NCI-H2196 (cell line): ENCODE data around the gene OR52L1.
A peak's percentile ranks its signal among the peaks of the same experiment; 100 is the strongest.
"Not testable (repeated sequence)": the region's sequence is repeated elsewhere in the genome, so short reads cannot be mapped to it uniquely, and the experiment has no call there.

Source experiments
- DNase-seq: peaks from one replicate; lab custom pipeline; 2025; ENCODE audit not compliant: unreplicated experiment; lab: John Stamatoyannopoulos, UW

Gene OR52L1

DNA sequence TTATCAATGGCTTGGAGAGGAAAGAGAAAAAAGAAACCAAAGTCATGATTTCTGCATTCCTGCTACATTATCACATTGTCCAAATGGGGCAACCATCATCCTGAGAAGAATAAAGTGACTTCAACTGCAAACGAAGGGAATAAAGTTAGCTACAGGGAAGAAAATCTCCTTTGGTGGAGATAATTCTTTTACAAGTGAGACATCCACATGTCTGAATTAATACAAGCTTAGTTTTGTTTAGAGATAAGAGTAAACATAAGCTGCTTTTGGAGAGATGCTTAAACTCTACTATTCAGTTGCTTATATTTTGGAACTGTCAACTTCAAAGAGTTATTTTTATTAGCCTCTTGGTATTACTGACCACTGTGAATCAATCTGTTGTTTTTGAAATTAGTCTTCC lies at the start of gene OR52L1:
Gene OR52L1 (minus strand): TSS at position 101 of the 400 bp plus-strand sequence. CDS start 55 bp downstream, at position 46.
- no peak for DNase-seq

DNA sequence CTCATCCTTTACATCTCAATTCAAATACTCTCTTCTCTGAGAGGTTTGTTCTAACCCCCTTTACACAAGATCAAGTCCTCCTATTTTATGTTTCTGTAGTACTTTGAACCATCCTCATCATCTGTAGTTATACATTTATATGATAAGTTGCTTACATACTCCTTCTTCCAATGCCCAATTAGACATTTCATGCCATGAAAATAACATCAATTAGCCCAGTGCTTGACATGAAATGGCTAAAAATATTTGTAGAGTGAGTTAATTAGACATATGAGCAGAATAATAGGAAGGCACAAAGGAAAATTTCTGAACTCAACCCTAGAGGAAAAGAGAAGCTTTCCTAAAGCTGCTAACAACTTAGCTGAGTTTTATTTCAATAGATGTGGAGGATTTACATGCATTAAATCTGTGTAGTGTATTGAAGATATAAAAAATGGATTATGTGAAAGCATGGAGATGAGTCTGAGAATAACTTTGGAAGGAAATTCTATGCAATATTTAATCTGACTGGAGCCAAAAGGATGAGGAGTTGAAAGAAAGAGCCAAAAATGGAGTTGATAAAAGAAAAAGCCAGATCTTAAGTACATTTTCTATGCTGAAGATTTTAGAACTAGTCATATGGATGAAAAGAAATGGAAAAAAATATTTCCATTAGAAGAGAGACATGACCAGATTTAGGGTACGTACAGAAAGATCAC lies 44.1 kb upstream of the OR52L1 start, which contains the start of gene OR56A1:
Gene OR56A1 (minus strand): TSS at position 51 of the 698 bp plus-strand sequence. CDS start 3,066 bp downstream, outside the sequence.
- DNase-seq = no peak

DNA sequence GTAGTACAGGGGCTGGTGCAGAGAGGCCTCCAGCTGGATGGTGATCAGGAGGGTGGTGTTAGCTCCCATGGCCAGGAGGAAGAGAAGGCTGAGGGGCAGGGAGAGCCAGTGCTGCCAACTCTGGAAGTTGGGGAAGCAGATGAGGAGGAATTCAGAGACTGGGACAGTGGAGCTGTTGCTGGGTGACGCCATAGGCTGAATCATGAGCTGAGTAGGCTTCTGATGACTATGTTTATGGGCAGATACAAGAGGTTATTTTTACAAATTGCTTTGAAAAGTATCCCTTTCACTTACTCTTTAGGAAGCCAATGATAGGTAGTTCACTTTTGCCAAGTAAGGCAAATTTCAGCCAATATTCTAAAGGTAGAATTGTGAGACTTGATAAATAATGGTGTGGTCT lies 40.7 kb upstream of the OR52L1 start:
- DNase-seq = no peak

DNA sequence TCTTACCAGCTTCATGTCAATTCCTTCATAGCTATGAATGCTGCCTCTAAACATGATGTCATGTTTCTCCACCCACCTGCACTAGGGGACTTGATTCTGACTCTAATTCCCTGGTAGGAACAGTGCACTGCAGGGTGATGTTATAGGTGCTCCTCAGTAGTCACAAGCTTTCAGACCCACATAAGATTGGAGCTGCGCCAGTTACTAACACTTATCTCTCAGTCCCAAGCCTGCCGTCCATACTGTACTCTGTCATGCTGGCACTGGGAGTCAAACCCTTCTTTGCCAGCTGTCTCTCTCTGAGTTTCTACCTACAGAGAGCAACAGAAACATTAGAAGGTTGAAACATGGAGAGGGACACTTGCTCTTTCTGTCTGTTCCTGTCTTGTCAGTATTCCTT lies 38.3 kb upstream of the OR52L1 start:
- no peak for DNase-seq

DNA sequence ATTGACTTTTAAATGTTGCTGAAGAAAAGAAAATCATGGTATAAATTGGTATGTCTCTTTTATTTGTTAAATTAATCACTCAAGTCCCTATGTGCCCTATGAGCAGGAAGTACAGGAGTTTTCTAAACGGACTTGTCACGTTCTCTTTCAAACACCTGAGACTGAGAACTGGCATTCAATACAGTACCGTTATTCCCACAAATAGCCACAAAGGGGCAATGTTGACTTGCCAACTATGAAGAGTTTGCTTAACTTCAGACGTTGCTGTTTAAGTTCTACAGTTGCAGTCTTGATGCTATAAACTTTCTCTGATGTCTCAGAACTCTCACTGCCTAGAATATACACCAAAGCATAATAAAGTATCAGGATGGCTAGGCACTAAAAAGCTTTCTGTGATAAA lies 36.2 kb upstream of the OR52L1 start:
- DNase-seq = peak; percentile 44

DNA sequence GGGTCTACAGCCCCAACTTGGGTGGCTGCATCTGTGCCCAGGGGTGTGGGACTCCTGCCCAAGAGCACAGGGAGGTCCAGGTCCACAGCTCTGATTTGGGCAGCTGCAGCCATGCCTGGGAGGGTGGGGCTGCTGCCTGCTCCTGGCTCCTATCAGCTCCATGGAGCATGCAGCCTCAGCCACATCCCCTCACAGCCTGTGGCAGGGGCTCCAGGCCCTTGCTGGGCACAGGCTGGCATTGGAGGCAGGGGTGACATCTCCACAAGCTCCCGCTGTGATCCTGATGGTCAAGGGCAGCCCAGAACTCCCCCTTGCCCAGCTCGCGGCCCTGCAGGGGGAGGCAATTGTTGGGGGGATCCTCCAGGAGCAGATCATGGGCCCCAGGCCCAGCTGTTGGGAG lies 26.3 kb upstream of the OR52L1 start:
- DNase-seq = no peak

DNA sequence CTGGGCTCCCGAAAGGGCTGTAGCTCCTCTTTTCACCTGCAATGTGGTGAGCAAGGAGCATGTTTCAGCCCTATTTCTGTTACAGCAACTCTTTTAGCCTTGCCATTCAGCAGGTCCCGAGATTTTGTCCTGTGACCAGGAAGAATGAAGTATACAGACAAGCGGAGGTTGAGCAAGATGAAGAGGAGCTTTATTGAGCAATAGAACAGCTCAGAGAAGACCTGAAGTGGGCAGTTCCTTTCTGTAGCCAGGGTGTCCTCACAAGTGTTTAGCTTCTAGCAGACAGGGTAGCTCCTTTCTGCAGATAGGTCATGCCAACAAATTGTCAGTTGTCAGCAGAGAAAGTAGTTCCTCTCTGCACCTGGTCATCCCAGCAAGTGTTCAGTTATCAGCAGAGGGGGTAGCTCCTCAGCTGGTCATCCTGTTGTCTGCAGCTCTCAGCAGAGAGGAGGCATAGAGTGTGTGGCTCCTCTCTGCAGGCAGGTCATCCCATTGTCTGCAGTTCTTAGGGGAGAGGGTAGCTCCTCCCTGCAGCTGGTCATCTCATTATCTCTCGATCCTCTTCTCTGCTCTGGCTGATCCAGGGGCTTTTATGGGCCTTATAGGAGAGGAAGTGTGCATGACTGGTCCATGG lies 25.4 kb upstream of the OR52L1 start:
- no peak for DNase-seq

DNA sequence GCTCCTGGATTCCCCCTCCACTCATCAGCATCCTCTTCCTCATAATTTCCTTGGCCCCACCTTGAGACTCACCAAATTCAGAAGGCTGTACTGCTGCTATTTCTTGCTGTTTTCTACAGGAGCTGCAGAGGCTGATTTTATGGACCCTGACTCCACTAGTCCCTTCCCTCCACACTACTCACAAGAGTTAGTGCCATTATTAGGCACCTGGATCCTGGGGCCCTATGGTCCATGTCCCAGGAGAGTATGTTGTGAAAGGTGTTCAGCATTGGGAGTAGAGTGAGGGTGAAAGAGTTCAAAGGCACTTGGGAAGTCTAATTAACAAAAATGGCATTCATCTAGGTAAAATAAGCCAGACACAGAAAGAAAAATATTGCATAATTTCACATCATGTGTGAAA lies 20.1 kb upstream of the OR52L1 start, which contains the start of gene OR56A4:
Gene OR56A4 (minus strand): TSS at position 101 of the 400 bp plus-strand sequence. CDS start 3,954 bp downstream, outside the sequence.
- no peak for DNase-seq

DNA sequence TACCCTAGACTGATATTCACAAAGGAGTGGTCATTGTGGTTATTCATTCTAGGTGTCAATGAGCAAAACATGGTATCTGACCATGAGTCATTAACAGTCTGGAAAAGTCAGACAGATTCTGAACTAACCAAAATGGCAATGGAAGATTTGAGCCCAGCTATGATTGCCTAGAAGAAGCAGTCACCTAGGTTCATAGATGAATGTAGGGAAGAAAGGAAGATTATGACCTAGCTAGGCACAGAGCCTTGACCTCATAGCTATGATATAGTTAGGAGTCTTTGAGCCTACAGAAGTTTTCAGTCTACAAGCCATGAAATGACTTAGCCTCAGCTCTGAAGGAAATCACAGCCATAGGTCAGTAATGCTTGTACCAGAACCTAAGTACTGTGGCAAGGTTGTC lies 19.6 kb upstream of the OR52L1 start:
- no peak for DNase-seq

DNA sequence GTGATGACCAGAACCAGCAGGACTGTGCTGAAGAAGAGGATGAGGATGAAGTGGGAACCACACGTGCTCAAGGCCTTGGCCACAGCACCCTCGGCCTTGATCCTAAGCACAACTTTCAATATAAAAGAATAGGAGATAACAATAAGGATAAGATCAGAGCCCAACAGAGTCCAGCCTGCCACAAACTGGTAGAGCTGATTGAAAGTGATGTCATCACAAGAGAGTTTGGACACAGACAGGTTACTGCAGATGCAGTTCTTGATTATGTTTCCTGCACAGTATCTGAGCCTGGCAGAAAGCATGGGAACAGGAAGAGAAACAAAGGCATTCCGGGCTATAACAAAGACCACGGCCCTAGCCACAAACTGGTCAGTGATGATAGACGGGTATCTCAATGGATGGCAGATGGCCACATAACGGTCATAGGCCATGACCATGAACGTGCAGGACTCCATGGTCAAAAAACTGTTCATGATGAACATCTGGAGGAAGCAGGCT lies 15.5 kb upstream of the OR52L1 start:
- no peak for DNase-seq

DNA sequence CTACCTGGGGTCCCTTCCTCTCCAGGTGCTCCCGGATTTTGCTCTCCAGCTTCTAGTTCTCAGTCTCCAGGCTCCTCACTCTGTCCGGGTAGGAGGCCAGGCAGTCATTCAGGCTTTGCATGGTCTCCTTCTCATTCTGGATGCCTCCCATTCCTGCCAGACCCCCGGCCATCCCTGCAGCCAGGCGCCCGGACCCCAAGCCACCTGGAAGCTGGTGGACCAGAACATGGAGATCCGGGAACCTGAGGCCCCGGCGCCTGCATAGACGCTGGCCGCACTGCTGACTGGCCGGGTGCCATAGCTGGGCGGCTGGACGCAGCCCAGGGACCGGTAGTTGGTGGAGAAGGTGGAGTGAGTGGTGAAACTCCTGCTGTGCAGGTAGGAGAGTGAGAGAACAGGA lies 8.0 kb upstream of the OR52L1 start:
- no peak for DNase-seq

DNA sequence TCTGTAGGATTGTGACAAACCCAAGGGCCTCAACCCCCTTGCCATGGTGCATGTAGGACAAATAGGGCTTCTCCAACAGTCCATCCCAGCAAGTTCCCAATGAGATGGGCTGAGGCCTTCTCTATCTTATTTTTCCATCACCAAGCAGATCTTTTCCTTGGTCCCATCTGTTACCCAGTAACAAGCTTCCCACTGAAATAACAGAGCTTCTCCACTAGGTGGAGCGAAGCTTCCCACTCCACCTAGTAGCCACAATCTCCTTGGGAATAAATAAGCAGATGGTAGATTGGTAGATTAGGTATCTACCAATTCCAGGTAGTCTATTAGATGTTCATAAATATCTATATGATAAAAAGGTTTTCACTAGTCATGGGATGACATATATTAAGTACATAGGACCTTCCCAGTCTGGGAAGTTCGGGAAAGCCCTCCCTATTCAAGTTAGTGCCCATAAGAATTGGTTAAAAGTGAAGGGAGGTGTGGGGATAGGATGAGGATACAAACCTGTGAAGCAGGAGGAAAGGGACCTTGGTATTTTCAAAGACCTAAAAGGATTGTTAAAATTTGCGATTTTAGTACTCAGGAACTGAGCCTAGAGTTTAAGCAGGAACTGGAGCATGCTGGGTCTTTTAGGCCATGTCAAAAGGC lies 5.9 kb upstream of the OR52L1 start:
- DNase-seq = peak; percentile 2

DNA sequence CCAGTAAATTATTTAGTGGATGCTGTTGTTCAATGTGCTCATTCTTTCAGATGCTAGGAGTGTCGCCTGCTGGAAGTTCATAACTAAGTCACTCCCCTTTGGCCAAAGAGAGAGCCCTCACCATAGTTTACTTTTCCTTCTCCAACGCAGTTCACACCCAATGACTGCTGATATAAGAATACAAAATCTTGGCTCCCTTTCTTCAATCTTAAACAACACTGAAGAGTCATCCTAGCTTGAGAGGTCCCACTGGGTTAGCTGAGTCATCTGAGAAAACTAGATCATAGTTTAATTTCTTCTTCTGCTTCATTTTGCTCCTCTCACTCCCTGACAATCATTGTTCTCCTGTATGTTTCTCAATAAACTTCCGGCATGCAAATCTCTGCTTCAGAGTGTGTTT lies 5.4 kb upstream of the OR52L1 start:
- no peak for DNase-seq

DNA sequence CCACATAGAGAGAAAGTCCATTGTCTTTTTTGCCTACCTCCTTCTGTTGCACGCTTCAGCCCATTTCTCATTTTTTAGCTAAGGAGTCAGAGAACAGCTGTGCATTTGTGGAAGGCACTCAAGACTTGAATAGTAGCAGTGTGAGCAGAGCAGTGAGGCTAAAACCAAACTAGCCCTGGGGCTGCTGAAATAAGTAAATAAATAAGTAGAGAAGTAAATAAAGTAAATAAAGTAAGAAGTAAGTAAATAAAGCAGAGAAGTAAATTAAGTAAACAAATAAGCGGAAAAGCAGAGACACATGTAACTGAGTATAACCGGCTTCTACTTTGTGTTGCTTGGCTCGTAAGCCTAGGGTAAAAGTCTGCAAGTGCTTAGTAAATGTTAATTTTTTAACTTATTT lies 2.4 kb upstream of the OR52L1 start:
- no peak for DNase-seq

DNA sequence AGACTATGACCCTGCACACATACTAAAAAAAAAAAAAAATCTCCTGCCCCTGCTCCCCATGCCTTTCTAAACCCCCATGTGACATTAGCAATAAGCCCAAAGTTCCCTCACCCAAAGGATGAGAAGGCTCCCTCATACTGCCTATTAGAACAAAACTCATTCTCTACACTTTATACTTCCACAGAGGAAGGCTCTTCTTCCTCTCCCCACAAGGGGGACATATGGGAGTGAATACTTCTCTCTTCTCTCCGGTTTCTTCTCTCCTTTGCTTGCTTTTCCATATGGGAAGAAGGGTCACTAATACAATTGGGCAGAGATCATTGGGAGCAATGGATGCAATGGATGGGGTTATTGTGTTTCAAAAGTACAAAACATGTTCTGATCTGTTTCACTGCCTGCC lies 3.3 kb downstream of the OR52L1 start:
- no peak for DNase-seq

DNA sequence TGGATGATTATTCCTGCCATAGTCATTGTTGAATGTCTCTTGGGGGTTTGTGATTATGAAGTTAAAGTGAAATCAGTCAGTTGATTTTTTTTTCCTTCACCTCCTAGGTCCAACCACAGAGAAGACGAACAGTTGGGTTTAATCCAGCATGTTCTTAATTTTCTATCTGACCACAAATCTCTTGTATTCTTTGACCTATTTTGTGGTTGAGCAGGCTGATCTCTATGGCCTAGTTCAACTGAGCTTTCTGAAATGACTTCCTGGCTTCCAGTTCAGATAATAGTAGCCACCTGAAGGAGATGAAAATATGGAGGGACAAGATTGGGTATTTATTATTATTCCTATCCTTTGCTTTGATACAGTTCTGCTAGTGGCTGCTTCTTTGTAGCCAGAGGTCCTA lies 13.3 kb downstream of the OR52L1 start:
- no peak for DNase-seq

DNA sequence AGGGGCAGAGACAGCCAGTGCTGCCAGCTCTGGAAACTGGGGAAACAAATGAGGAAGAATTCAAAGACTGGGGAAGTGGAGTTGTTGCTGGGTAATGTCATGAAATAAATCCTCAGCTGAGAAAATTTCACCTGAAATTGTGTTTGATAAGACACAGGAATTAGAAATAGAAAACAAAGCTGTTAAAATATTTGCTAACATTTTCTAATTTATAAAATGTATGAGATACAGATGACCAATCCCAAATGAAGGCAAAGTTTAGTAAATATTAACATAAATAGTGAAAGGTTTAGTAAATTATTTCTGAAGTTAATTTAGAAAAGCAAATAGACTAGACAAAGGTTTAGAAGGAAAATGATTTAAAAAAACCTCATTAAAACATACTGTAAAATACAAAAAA lies 18.4 kb downstream of the OR52L1 start, which contains the start of gene OR56A5:
Gene OR56A5 (minus strand): TSS at position 101 of the 400 bp plus-strand sequence. CDS start 0 bp downstream, at position 101.
- DNase-seq = no peak

DNA sequence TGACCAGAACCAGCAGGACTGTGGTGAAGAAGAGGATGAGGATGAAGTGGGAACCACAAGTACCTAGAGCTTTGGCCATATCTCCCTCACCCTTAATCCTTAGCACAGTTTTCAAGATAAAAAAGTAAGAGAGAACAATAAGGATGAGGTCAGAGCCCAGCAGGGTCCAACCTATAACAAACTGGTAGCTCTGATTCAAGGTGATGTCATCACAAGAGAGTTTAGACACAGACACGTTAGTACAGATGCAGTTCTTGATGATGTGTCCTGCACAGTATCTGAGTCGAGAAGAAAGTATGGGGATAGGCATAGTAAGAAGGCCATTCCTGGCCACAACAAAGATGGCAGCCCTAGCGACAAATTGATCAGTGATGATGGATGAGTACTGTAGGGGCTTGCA lies 19.1 kb downstream of the OR52L1 start:
- no peak for DNase-seq

DNA sequence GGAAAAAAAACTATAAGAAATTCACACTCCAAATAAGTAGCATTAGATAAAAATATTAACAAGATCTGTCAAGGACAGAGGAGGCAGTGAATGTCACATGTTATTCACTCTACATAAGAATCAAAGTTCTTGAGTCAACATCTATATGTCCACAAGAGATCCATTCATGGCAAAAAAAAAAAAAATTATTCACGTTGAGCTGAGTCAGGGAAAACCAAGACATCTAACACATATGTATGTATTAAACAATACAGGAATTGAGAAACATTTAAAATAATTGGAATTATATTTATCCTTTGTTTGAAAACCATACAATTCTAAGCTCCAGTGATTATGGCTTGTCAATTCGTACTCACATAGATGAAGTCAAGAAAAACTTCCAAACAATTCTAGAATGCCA lies 19.8 kb downstream of the OR52L1 start:
- no peak for DNase-seq

DNA sequence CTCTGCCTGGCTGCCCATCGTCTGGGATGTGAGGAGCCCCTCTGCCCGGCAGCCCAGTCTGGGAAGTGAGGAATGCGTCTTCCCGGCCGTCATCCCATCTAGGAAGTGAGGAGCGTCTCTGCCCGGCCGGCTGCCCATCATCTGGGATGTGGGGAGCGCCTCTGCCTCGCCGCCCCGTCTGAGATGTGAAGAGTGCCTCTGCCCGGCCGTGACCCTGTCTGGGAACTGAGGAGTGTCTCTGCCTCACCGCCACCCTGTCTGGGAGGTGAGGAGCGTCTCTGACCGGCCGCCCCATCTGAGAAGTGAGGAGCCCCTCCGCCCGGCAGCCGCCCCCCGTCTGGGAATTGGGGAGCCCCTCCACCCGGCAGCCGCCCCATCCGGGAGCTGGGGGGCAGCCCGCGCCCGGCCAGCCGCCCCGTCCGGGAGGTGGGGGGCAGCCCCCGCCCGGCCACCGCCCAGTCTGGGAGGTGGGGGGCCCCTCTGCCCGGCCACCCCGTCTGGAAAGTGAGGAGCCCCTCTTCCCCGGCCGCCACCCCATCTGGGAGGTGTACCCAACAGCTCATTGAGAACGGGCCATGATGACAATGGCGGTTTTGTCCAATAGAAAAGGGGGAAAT lies 26.0 kb downstream of the OR52L1 start:
- DNase-seq = not testable (repeated sequence)

DNA sequence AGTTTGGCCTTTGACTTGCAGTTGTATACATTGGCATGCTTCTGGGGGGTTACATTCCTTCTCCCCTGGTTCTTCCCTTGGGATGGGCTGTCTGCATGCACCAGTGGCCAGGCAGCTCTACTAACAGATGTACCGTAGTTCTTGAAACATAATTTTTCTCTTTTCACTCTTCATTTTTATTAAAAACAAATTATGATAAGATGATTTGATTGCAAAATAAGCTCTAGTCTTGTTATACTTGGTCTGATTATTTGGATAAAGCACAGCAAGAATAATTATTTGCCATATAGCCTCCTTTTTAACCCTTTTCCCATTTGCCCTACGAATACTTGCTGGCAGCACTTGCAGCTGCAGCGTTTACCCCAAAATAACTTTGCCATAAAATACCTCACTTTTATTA lies 31.2 kb downstream of the OR52L1 start:
- no peak for DNase-seq
